PC-9 (cell line): ENCODE data around the gene SNRNP35. TPM values are rescaled to one million over a fixed set of nuclear protein-coding genes. Genes with fewer than 3 reads are reported as not detected.

Source experiments
- BruUV-seq: library from RNA; stranded (reverse); fragments of 400-500 nt; replicated peaks from 2 replicates; lab custom pipeline; 2021; lab: Mats Ljungman, UMichigan
- CTCF ChIA-PET: fragments of 300-600 bp; sonication (Branson Sonifier 250); formaldehyde crosslinking; loops from one replicate; lab custom pipeline; 2022; ENCODE audit warnings: antibody characterized with exemption; lab: Charles Lee
- POLR2A ChIA-PET: fragments of 300-600 bp; sonication (Branson Sonifier 250); formaldehyde crosslinking; loops from one replicate; lab custom pipeline; 2022; ENCODE audit warnings: antibody characterized with exemption; ENCODE audit not compliant: unreplicated experiment; lab: Charles Lee
- DNase-seq, 2 experiments: peaks; one replicate each; pipeline versions ENCODE4 v3.0.0 to v3.0.0-alpha.2; 2015 to 2022; ENCODE audit warnings: mixed read lengths in 1 of 2
- H2AFZ ChIP-seq: fragments of 200-600 bp; sonication (generic); 2 replicates; pipeline ENCODE4 v1.8.1; 2017; ENCODE audit warnings: antibody characterized with exemption
- H3F3A ChIP-seq: fragments of 200-600 bp; sonication (generic); 2 replicates; pipeline ENCODE4 v1.8.1; 2017; ENCODE audit warnings: antibody characterized with exemption, mild to moderate bottlenecking, low read depth; ENCODE audit not compliant: insufficient read depth
- H3K27ac ChIP-seq: fragments of 200-600 bp; sonication (generic); 2 replicates; pipeline ENCODE4 v1.6.1; 2016; ENCODE audit warnings: mixed run types
- H3K27me3 ChIP-seq: fragments of 200-600 bp; sonication (generic); 2 replicates; pipeline ENCODE4 v1.6.1; 2016; ENCODE audit warnings: low read depth, mixed run types; ENCODE audit not compliant: insufficient read depth
- H3K36me3 ChIP-seq: fragments of 200-600 bp; sonication (generic); 2 replicates; pipeline ENCODE4 v1.6.1; 2016; ENCODE audit warnings: low read depth, mixed run types
- H3K4me1 ChIP-seq: fragments of 200-600 bp; sonication (generic); replicated peaks from 2 replicates; pipeline ENCODE4 v1.6.1; 2016; ENCODE audit warnings: mixed run types; ENCODE audit not compliant: insufficient read depth
- H3K4me2 ChIP-seq: fragments of 200-600 bp; sonication (generic); 2 replicates; pipeline ENCODE4 v1.6.1; 2017; ENCODE audit warnings: mixed run types
- H3K4me3 ChIP-seq: fragments of 200-600 bp; sonication (generic); 2 replicates; pipeline ENCODE4 v1.6.1; 2016; ENCODE audit warnings: mixed run types
- H3K79me2 ChIP-seq: fragments of 200-600 bp; sonication (generic); 2 replicates; pipeline ENCODE4 v1.6.1; 2017; ENCODE audit warnings: low read depth, mixed run types
- H3K9me2 ChIP-seq: fragments of 200-600 bp; sonication (generic); 2 replicates; pipeline ENCODE4 v1.8.1; 2017; ENCODE audit warnings: mild to moderate bottlenecking; ENCODE audit not compliant: insufficient read depth
- H3K9me3 ChIP-seq: fragments of 200-600 bp; sonication (generic); 2 replicates; pipeline ENCODE4 v1.8.1; 2016; ENCODE audit warnings: low read depth; ENCODE audit not compliant: insufficient read depth
- H4K20me1 ChIP-seq: fragments of 200-600 bp; sonication (generic); 2 replicates; pipeline ENCODE4 v1.8.1; 2017; ENCODE audit not compliant: insufficient read depth
- CTCF ChIP-seq: fragments of 200-600 bp; sonication (generic); conservative IDR thresholded peaks from 2 replicates; pipeline ENCODE4 v1.6.1; 2017; ENCODE audit warnings: mixed run types, antibody characterized with exemption, mild to moderate bottlenecking, moderate library complexity
- EZH2 ChIP-seq: fragments of 200-600 bp; sonication (generic); IDR thresholded peaks from 2 replicates; pipeline ENCODE4 v1.8.0; 2017; ENCODE audit warnings: antibody characterized with exemption, low read depth
- intact Hi-C: fragments of 100-400 bp; cut with micrococcal nuclease; formaldehyde crosslinking; loops from one replicate; pipeline ENCODE4 v1.10.0; 2022; ENCODE audit not compliant: unreplicated experiment
- total RNA-seq: library from RNA; stranded (reverse); gene quantifications from 2 replicates; pipeline ENCODE4 v1.2.3, GENCODE V29; 2021

Gene SNRNP35
- total RNA-seq, 1 experiment from 2014 or later = 24.3 TPM

DNA sequence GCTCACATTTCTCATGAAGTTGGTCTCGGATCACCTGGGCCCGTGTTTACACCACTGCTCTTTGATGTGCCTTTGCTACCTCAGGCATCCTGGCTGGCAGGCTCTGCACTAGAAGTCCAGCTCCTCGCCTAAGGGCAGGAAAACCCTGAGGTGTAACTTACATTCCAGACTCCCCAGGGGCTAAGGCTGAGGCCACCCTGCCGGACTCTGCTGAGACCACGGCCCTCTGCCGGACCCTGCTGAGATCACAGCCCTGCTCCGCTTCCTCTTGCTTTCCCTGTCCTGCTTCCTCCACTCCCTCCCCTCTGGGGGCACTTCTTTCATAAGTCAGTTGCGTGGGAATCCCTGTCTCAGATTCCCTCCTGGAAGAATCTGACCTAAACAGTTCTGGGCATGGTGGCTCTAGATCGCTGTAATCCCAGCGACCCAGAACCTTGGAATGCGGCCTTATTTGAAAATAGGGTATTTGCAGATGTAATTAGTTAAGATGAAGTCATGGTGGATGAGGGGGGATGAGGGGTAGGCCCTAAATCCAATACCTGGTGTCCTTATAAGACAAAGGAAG is 58.4 kb downstream of the SNRNP35 start:
- Histone ChIP-seq H3K9me3 (no peaks in the 10 kb centered on the region), H3K36me3 (peaks cover 7% of the 10 kb centered on the region; the same call in 1 of the 2 replicates), H3K79me2 (no peaks in the 10 kb centered on the region), H3K4me2 (no peak overlapping the region), H3K9me2 (no peaks in the 10 kb centered on the region), H3K4me1 (peaks cover 20% of the 10 kb centered on the region), H3K27me3 (no peaks in the 10 kb centered on the region), H3K4me3 (no peak overlapping the region), H2AFZ (no peak overlapping the region), H3K27ac (no peak overlapping the region), H3F3A (peaks cover 28% of the 10 kb centered on the region; the same call in 1 of the 2 replicates), H4K20me1 (no peaks in the 10 kb centered on the region)
- intact Hi-C loops = no loop called here
- peak in 1 of 2 experiments; percentile 29 for DNase-seq
- CTCF ChIA-PET = no interaction called here
- BruUV-seq = no TSS peak
- POLR2A ChIA-PET = no interaction called here
- TF ChIP-seq EZH2 = no peak
- no peak for TF ChIP-seq CTCF

Other genes starting within 250 kb of the SNRNP35 start
- gene MPHOSPH9, start 225.0 kb upstream of the SNRNP35 start, total RNA-seq = 46.9 and 58.5 TPM in 2 replicates
- gene MTRFR, start 224.7 kb upstream of the SNRNP35 start, total RNA-seq = 18.6 and 19.4 TPM in 2 replicates
- gene CDK2AP1, start 186.3 kb upstream of the SNRNP35 start, total RNA-seq = 59.8 and 61.7 TPM in 2 replicates
- 31.9 and 43.1 TPM in 2 replicates for gene SBNO1, start 93.3 kb upstream of the SNRNP35 start, total RNA-seq
- gene KMT5A, start 74.0 kb upstream of the SNRNP35 start, total RNA-seq = 43.7 and 54.2 TPM in 2 replicates
- gene RILPL2, start 21.5 kb upstream of the SNRNP35 start, total RNA-seq = 3.6 and 4.3 TPM in 2 replicates
- 11.5 and 15.3 TPM in 2 replicates for gene RILPL1, start 75.6 kb downstream of the SNRNP35 start, total RNA-seq
- 179 and 192 TPM in 2 replicates for gene TMED2, start 126.4 kb downstream of the SNRNP35 start, total RNA-seq
- gene DDX55, start 144.0 kb downstream of the SNRNP35 start, total RNA-seq = 17.5 and 19.5 TPM in 2 replicates
- gene EIF2B1, start 175.5 kb downstream of the SNRNP35 start, total RNA-seq = 43.8 and 47.3 TPM in 2 replicates
- 30.3 and 42.9 TPM in 2 replicates for gene GTF2H3, start 175.7 kb downstream of the SNRNP35 start, total RNA-seq
- 17.1 and 21.9 TPM in 2 replicates for gene TCTN2, start 213.0 kb downstream of the SNRNP35 start, total RNA-seq